NCI-H187 (cell line): ENCODE measurements around the gene CCDC18.
"Not testable (repeated sequence)": the region's sequence is repeated elsewhere in the genome, so short reads cannot be mapped to it uniquely, and the experiment has no call there.

Experiments used
- DNase-seq, 2 experiments: peaks; one replicate each; lab custom pipeline; 2025; lab: John Stamatoyannopoulos, UW

Gene CCDC18, protein sequence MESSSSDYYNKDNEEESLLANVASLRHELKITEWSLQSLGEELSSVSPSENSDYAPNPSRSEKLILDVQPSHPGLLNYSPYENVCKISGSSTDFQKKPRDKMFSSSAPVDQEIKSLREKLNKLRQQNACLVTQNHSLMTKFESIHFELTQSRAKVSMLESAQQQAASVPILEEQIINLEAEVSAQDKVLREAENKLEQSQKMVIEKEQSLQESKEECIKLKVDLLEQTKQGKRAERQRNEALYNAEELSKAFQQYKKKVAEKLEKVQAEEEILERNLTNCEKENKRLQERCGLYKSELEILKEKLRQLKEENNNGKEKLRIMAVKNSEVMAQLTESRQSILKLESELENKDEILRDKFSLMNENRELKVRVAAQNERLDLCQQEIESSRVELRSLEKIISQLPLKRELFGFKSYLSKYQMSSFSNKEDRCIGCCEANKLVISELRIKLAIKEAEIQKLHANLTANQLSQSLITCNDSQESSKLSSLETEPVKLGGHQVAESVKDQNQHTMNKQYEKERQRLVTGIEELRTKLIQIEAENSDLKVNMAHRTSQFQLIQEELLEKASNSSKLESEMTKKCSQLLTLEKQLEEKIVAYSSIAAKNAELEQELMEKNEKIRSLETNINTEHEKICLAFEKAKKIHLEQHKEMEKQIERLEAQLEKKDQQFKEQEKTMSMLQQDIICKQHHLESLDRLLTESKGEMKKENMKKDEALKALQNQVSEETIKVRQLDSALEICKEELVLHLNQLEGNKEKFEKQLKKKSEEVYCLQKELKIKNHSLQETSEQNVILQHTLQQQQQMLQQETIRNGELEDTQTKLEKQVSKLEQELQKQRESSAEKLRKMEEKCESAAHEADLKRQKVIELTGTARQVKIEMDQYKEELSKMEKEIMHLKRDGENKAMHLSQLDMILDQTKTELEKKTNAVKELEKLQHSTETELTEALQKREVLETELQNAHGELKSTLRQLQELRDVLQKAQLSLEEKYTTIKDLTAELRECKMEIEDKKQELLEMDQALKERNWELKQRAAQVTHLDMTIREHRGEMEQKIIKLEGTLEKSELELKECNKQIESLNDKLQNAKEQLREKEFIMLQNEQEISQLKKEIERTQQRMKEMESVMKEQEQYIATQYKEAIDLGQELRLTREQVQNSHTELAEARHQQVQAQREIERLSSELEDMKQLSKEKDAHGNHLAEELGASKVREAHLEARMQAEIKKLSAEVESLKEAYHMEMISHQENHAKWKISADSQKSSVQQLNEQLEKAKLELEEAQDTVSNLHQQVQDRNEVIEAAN (N-terminal part only)

DNA sequence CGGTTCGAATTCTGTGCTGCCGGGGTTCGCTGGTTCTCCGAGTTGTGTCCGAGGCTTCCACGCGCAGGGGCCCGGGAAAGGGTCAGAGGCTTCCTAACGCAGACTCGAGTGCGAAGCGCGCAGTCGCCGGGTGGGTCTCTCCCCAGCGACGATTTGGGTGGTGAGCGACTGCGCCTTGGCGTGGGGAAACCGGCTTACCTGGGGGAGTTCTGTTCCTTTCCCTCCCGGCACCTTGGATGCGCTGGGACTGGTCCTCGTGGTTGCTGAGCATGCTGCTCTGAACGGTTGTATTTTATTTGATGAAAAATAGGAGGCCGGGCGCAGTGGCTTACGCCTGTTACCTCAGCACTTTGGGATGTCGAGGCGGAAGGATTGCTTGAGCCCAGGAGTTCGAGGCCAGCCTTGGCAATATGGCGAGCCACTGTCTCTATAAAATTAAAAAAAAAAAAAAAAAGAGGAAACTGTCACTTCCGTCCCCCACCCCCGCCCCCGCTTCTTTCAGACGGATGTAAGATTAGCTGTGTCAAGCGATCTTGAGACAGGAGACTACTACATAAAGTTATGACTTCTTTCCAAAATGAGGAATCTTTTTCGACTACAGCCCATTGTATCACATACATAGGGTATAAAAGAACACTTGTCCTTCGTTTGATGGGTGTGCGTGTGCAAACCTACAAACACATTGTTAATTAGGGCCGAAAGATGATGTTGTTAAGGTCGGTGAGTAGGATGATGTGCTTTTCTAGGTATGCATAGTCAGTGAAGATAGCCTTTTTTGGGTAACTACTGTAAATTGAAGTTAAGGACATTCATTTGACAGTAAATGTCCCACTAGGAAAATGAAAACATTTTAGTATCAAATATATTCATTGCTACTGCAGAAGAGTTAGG lies at the start of gene CCDC18:
CCDC18 (plus strand) TSS at position 2 of the 891 bp plus-strand sequence. CDS start 2,638 bp downstream, outside the sequence.
- DNase-seq = no peak

DNA sequence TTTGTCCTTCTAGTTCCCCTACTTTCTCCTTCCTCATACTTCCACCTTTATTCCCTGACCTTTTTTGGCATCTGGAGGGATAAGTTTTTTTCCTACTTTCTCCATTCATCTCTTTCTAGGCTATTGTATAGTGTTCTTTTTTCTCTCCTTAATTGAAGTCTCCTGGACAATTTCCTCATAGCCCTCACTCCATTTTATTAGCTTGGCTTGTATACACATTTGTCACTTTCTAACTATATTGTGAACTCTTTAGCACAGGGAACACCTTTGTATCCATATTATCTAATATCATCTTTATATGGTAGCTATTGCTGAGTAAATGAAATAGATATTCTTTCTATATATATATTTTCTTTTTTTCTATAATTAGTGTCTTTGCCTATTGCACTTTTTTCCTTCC lies 47.9 kb upstream of the CCDC18 start:
- no peak for DNase-seq

- no peak for DNase-seq
Measured at GRCh38 chr1:93136445-93136844, 44.1 kb upstream of the CCDC18 start.

DNA sequence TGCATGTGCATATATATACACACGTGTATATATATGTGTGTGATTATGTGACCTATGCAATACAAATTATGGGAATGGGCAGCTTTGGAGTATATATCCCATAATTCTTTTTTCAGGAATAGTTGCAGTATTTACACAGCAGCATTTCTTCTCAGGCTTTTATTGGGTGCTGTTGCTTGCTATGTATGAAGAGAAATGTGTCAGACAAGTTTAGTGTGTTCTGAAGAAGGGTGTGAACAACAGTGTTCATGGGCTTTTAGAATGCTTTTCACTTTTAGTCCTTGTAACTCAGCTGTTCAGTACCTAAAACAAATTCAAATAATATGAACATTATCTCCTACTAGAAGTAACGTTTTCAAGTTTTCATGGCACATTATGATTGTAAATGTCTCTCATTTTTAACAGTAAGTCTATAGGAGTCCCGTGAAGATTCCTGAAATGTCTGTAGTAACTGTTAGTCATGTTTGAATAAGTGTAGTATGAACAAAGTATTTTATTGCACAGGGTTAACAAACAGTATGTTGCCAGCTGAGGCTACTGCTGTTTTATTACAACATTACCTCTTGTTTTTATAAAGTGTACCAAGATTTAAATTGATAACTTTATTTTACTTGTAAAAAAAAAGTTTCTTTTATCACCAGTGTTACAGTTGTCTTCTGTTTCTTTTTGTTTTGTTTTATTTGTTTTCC lies 42.8 kb upstream of the CCDC18 start:
- DNase-seq = no peak

DNA sequence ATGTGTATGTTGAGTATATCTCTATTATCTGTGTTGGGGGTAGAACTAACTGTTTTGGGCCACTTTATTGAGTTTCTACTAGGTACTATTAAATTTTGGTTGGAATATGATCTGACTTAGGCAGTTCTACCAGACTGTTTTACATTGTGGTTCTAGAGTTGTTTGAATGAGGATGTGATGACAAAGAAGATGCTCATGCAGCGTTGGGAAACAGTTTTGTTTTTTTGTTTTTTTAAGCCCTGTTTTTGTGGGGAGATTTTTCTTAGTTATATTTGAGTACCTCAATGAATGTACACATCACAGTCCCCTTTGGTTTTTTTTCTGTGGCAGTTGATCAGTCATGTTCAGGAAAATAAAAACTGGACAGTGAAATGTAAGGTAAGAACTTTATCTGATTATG lies 40.4 kb upstream of the CCDC18 start:
- no peak for DNase-seq

GRCh38 chr1:93142161-93142560 lies 38.4 kb upstream of the CCDC18 start:
- no peak for DNase-seq

- no peak for DNase-seq
Measured at GRCh38 chr1:93143136-93143535, 37.4 kb upstream of the CCDC18 start.

GRCh38 chr1:93143769-93144168 lies 36.8 kb upstream of the CCDC18 start:
- no peak for DNase-seq

GRCh38 chr1:93148001-93148400 lies 32.5 kb upstream of the CCDC18 start:
- no peak for DNase-seq

GRCh38 chr1:93150729-93151128 lies 29.8 kb upstream of the CCDC18 start:
- no peak for DNase-seq

- no peak for DNase-seq
Measured at GRCh38 chr1:93151474-93151873, 29.1 kb upstream of the CCDC18 start.

- DNase-seq = no peak
Measured at GRCh38 chr1:93152835-93153234, 27.7 kb upstream of the CCDC18 start.

DNA sequence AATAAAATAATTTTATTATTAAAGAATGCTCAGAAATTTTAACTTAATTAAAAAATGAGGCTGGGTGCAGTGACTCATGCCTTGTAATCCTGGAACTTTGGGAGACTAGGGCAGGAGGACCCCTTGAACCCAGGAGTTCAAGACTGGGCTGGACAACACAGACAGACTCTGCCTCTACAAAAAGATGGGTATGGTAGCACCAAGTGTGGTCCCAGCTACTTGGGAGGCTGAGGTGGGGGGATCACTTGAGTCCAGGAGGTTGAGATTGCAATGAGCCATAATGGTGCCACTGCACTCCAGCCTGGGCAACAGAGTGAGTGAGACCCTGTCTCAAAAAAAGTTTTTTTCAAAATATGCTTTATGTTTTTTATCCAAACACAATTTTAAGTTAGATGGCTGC lies 25.6 kb upstream of the CCDC18 start:
- DNase-seq = no peak

- no peak for DNase-seq
Measured at GRCh38 chr1:93155335-93155734, 25.2 kb upstream of the CCDC18 start.

GRCh38 chr1:93159337-93159736 lies 21.2 kb upstream of the CCDC18 start:
- DNase-seq = no peak

DNA sequence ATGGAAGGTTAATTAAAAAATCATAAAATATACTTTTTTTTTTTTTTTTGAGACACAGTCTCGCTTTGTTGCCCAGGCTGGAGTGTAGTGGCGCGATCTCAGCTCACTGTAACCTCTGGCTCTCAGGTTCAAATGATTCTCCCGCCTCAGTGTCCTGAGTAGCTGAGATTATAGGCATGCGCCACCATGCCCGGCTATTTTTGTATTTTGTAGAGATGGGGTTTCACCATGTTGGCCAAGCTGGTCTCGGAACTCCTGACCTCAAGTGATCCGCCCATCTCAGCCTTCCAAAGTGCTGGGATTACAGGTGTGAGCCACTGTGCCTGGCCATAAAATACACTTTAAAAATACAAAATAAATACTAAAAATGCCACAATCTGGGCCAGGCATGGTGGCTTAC lies 17.2 kb upstream of the CCDC18 start:
- not testable (repeated sequence) for DNase-seq

- DNase-seq = no peak
Measured at GRCh38 chr1:93164816-93165215, 15.7 kb upstream of the CCDC18 start.

- DNase-seq = not testable (repeated sequence)
Measured at GRCh38 chr1:93165895-93166294, 14.6 kb upstream of the CCDC18 start.

DNA sequence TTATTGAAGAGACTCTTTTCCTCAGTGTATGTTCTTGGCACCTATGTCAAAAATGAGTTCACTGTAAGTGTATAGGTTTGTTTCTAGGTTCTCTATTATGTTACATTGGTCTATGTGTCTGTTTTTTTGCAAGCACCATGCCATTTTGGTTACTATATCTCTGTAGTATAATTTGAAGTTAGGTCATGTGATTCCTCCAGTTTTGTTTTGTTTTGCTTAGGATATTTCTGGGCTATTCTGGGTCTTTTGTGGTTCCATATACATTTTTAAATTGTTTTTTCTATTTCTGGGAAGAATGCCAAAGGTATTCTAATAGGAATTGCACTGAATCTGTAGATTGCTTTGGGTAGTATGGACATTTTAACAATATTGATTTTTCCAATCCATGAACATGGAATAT lies 13.5 kb upstream of the CCDC18 start:
- no peak for DNase-seq

DNA sequence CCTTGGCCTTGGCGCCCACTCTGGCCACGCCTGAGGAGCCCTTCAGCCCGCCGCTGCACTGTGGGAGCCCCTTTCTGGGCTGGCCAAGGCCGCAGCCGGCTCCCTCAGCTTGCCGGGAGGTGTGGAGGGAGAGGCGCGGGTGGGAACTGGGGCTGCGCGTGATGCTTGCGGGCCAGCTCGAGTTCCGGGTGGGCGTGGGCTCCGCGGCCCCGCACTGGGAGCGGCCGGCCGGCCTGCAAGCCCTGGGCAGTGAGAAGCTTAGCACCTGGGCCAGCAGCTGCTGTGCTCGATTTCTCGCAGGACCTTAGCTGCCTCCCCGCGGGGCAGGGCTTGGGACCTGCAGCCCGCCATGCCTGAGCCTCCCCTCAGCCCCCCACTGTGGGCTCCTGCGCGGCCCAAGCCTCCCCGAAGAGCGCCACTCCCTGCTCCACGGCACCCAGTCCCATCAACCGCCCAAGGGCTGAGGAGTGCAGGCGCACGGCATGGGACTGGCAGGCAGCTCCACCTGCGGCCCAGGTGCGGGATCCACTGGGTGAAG lies 10.3 kb upstream of the CCDC18 start:
- DNase-seq = not testable (repeated sequence)
